Activated CD4-positive, alpha-beta T cell treated with anti-CD3 and anti-CD28 coated beads for 48 hours (primary cell): ENCODE results near the gene LRRC47.

ENCODE experiments used
- DNase-seq: peaks from one replicate; pipeline ENCODE4 v3.0.0-alpha.2; 2020

Gene LRRC47

DNA sequence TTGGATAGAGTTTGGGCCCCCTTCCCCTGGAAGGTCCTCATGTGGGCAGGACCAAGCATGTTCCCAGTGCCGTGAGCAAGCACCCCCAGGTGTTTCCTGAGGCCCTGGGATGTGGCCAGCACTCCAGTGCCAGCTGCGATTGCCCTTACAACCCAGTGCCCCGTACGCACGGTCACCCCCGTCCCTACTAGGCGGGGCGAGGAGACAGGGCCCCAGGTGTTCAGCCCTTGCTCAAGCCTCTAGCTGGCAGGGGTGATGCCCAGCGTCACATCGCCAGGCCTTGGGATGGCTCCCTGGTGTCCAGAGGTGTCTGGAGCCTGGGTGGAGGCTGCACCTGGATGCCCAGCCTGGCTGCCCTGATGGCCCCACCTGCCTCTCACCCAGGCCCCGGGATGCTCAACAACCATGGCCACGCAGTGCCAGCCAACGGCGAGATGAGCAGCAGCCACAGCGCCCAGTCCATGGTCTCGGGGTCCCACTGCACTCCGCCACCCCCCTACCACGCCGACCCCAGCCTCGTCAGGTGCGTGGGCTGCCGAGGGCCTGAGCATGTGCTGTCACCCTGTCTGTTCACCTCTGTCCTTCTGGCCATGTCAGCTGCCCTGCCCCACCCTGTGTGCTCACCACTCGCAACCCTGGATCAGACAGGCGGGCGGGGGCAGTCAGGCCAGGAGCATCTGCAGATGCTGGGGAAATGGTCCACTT is 65.6 kb downstream of the LRRC47 start:
- no peak for DNase-seq

DNA sequence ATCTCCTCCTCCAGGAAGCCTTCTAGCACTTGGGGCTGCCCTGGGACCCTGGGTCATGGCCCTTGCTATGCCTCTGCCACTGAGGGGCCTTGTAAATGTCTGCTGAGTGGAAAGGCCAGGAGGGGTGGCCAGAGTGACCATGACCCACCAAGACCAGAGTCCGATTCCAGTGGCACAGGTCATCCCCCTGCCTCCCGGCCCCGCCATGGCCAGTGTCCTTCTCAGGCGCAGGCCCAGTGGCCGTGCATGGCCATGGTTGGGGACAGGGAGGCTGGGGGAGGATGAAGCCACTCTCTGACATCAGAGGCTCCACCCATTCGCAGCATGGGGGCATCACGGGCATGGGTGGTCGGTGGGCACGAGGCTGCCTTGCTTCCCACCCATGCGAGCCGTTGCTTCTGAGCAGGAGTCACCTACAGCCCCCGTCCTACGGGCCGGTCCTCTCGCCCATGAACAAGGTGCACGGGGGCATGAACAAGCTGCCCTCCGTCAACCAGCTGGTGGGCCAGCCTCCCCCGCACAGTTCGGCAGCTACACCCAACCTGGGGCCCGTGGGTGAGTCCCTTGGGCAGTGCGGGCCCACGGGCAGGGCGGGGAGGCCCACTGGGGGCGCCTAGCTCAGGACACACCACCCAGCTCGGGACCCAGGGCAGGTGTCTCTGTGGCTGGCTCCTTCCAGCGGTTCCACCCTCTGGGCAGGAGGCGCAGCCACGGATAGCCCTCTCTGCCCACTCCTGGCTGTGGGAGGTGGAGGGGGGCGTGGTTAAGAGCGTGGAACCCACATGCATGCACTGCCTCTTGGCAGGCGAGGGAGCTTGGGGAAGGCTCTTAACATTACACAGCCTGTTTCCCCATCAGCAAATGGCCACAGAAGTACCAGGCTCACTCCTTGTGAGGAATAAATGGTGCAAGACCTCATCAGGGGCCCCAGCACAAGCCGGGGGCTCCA is 66.4 kb downstream of the LRRC47 start:
- DNase-seq: no peak
